Measurements from ENCODE around the gene CPEB4. TPM values are rescaled to one million over a fixed set of nuclear protein-coding genes. Genes with fewer than 3 reads are reported as not detected.
A peak's percentile ranks its signal among the peaks of the same experiment; 100 is the strongest.

Gene CPEB4
- total and polyA plus RNA-seq, 9 of the 15 experiments (the other 6 are each of a cell fraction or from before 2014, with no cell fraction given), result 7.4 to 21.3 (median 12.4) TPM

- TF ChIP-seq CREB5 (CRISPR knock-in tag; IDR thresholded peaks at IDR 0.05) (no peak; the same call in 1 of the 2 replicates), HDAC6 (IDR thresholded peaks at IDR 0.05; ENCODE audit: low read depth, low read length) (no peak), RBM14 (IDR thresholded peaks at IDR 0.05; ENCODE audit: borderline replicate concordance, insufficient read depth, low read depth, low read length) (no peak), CHD2 (IDR thresholded peaks at IDR 0.05; ENCODE audit: low read depth, low read length) (no peak), ZC3H8 (IDR thresholded peaks at IDR 0.05) (0 out of 2 replicates have a peak, but pooled peaks have one; percentile 6), PATZ1 (CRISPR knock-in tag; IDR thresholded peaks at IDR 0.05; ENCODE audit: borderline replicate concordance) (no peak), FOSL1 (tag; conservative IDR thresholded peaks at IDR 0.05) (peak; percentile 85), FOXA1 (IDR thresholded peaks at IDR 0.05; ENCODE audit: borderline replicate concordance) (no peak), SP2 (IDR thresholded peaks at IDR 0.05; ENCODE audit: extremely low read depth, low read depth, low read length, poor library complexity, severe bottlenecking) (no peak), MAFG (tag; conservative IDR thresholded peaks at IDR 0.05) (peak; percentile 51), NONO (IDR thresholded peaks at IDR 0.05; ENCODE audit: low read depth in 2 of 2, low read length in 1 of 2) (peak in 1 of 2 experiments; percentile 68; a peak in 1 of 4 replicates), PTBP1 (IDR thresholded peaks at IDR 0.05; ENCODE audit: low read depth, low read length) (no peak), POLR2H (tag; IDR thresholded peaks at IDR 0.05; ENCODE audit: low read depth) (0 out of 2 replicates have a peak, but pooled peaks have one; percentile 25), SRSF3 (IDR thresholded peaks at IDR 0.05; ENCODE audit: insufficient read depth, low read length) (no peak), IRF1 (CRISPR knock-in tag; IDR thresholded peaks at IDR 0.05; ENCODE audit: borderline replicate concordance) (no peak), GATAD2B (IDR thresholded peaks at IDR 0.05; ENCODE audit: borderline replicate concordance) (peak; percentile 82), SMARCA5 (IDR thresholded peaks at IDR 0.05) (peak; percentile 66; the same call in 1 of the 2 replicates), MNT (conservative IDR thresholded peaks at IDR 0.05) (peak in 1 of 2 experiments; percentile 56; a peak in 2 of 4 replicates), ZNF41 (CRISPR knock-in tag; conservative IDR thresholded peaks at IDR 0.05) (peak; percentile 34; the same call in 1 of the 2 replicates), POLR2A (conservative IDR thresholded peaks at IDR 0.05) (no peak), GABPB2 (CRISPR knock-in tag; conservative IDR thresholded peaks at IDR 0.05) (0 out of 2 replicates have a peak, but pooled peaks have one; percentile 51), BRF1 (IDR thresholded peaks at IDR 0.05; ENCODE audit: borderline replicate concordance, extremely low read depth, insufficient read length) (no peak)
Measured at GRCh38 chr5:173855162-173855994, 32.8 kb upstream of the CPEB4 start (continued).
